Measurements from ENCODE around the gene VPS13D. TPM values are rescaled to one million over a fixed set of nuclear protein-coding genes. Genes with fewer than 3 reads are reported as not detected.

VPS13D gene
- total RNA-seq, 1 experiment from 2014 or later = 30.7 TPM

- BruUV-seq (replicated peaks) = no TSS peak
- no peak overlapping the region for H3K9ac ChIP-seq (ENCODE audit: low read length)
- H3K27me3 ChIP-seq (ENCODE audit: low read length) = no peaks in the 10 kb centered on the region
- H3F3A ChIP-seq (ENCODE audit: low read length, unreplicated experiment) = peaks cover 8% of the 10 kb centered on the region
- TF ChIP-seq CTCF (conservative IDR thresholded peaks at IDR 0.05; ENCODE audit: low read depth, low read length) = no peak
- no peak for TF ChIP-seq EZH2 (IDR thresholded peaks at IDR 0.05; ENCODE audit: low read length, unreplicated experiment)
- H3K9me3 ChIP-seq (ENCODE audit: low read length) = no peaks in the 10 kb centered on the region
- H3K4me3 ChIP-seq (ENCODE audit: low read length) = no peak overlapping the region
- no peak for ATAC-seq
- H3K4me2 ChIP-seq (ENCODE audit: low read length) = no peak overlapping the region
- no peak overlapping the region for H3K27ac ChIP-seq (ENCODE audit: low read length)
- H3K79me2 ChIP-seq (ENCODE audit: low read length) = peaks cover 14% of the 10 kb centered on the region; the same call in 1 of the 2 replicates
- H4K20me1 ChIP-seq (ENCODE audit: low read length) = no peaks in the 10 kb centered on the region
- intact Hi-C loops (cut with micrococcal nuclease) = no loop called here
- CTCF ChIA-PET = no interaction called here
- peaks cover 17% of the 10 kb centered on the region for H3K36me3 ChIP-seq (ENCODE audit: low read depth, low read length)
- peaks cover 28% of the 10 kb centered on the region for H3K4me1 ChIP-seq (ENCODE audit: insufficient read depth, low read length)
- DNase-seq = no peak
- POLR2A ChIA-PET (ENCODE audit: unreplicated experiment) = no interaction called here
- H2AFZ ChIP-seq (ENCODE audit: low read length) = no peak overlapping the region
- no peaks in the 10 kb centered on the region for H3K9me2 ChIP-seq (replicated peaks; ENCODE audit: low read length)
Observed at GRCh38 chr1:12472156-12472797, 242.4 kb downstream of the VPS13D start.

GRCh38 chr1:12472798-12473551 lies 243.1 kb downstream of the VPS13D start:
- peaks cover 13% of the 10 kb centered on the region for H3F3A ChIP-seq (ENCODE audit: low read length, unreplicated experiment)
- no peak for TF ChIP-seq EZH2 (IDR thresholded peaks at IDR 0.05; ENCODE audit: low read length, unreplicated experiment)
- TF ChIP-seq EZH2phosphoT487 (IDR thresholded peaks at IDR 0.05; ENCODE audit: borderline replicate concordance, low read length) = no peak
- TF ChIP-seq CTCF (conservative IDR thresholded peaks at IDR 0.05; ENCODE audit: low read depth, low read length) = no peak
- no peak overlapping the region for H3K4me3 ChIP-seq (ENCODE audit: low read length)
- ChIA-PET POLR2A (ENCODE audit: unreplicated experiment) (no interaction called here), CTCF (no interaction called here)
- H2AFZ ChIP-seq (ENCODE audit: low read length) = no peak overlapping the region
- DNase-seq = no peak
- no peak overlapping the region for H3K4me2 ChIP-seq (ENCODE audit: low read length)
- H3K27me3 ChIP-seq (ENCODE audit: low read length) = no peaks in the 10 kb centered on the region
- peaks cover 17% of the 10 kb centered on the region for H3K36me3 ChIP-seq (ENCODE audit: low read depth, low read length)
- intact Hi-C loops (cut with micrococcal nuclease) = no loop called here
- no peak overlapping the region for H3K27ac ChIP-seq (ENCODE audit: low read length)
- no peaks in the 10 kb centered on the region for H4K20me1 ChIP-seq (ENCODE audit: low read length)
- peaks cover 15% of the 10 kb centered on the region; the same call in 1 of the 2 replicates for H3K79me2 ChIP-seq (ENCODE audit: low read length)
- BruUV-seq (replicated peaks) = no TSS peak
- no peak for ATAC-seq
- no peaks in the 10 kb centered on the region for H3K9me2 ChIP-seq (replicated peaks; ENCODE audit: low read length)
- peaks cover 35% of the 10 kb centered on the region for H3K4me1 ChIP-seq (ENCODE audit: insufficient read depth, low read length)
- no peak overlapping the region for H3K9ac ChIP-seq (ENCODE audit: low read length)
- no peaks in the 10 kb centered on the region for H3K9me3 ChIP-seq (ENCODE audit: low read length)

Data from PC-3 (cell line).